GM12878 (cell line): Measurements from ENCODE around the gene UBE2I. TPM values are rescaled to one million over a fixed set of nuclear protein-coding genes. Genes with fewer than 3 reads are reported as not detected.

Source experiments
- ATAC-seq: fragments of 200-7000 bp; cut with Tn5 transposase; 3 replicates; pipeline ENCODE4 v1.9.1; 2020; ENCODE audit warnings: mild to moderate bottlenecking, moderate library complexity
- BruUV-seq: library from RNA; stranded (reverse); fragments of 400-500 nt; replicated peaks from 2 replicates; lab custom pipeline; 2021; lab: Mats Ljungman, UMichigan
- CTCF ChIA-PET: fragments of 300-600 bp; sonication (Branson Sonifier 250); formaldehyde crosslinking; extraction: SDS; loops from one replicate; lab custom pipeline; 2021; ENCODE audit warnings: inconsistent platforms; lab: Yijun Ruan, JAX
- POLR2A ChIA-PET: fragments of 350-600 bp; formaldehyde crosslinking; extraction: SDS; loops from one replicate; lab custom pipeline; 2021; ENCODE audit warnings: inconsistent platforms; lab: Charles Lee
- RAD21 ChIA-PET: fragments of 300-600 bp; sonication (Branson Sonifier 250); formaldehyde crosslinking; loops from one replicate; lab custom pipeline; 2023; ENCODE audit warnings: antibody characterized with exemption; ENCODE audit not compliant: unreplicated experiment; lab: Charles Lee
- SMC1A ChIA-PET: fragments of 300-600 bp; sonication (Branson Sonifier 250); formaldehyde crosslinking; loops from one replicate; lab custom pipeline; 2023; ENCODE audit not compliant: unreplicated experiment, uncharacterized antibody; lab: Charles Lee
- DNase-seq: peaks from one replicate; pipeline ENCODE4 v3.0.0-alpha.2; 2011; ENCODE audit warnings: low read depth, low spot score
- FAIRE-seq: peaks from 3 replicates; lab custom pipeline; 2011; peaks lifted over from hg19 to GRCh38; lab: Jason Lieb, UNC
- H2AFZ ChIP-seq: 2 replicates; pipeline ENCODE4 v1.6.0; 2011; ENCODE audit warnings: low read depth, low read length, control low read depth; ENCODE audit not compliant: control insufficient read depth
- H3K27ac ChIP-seq: 2 replicates; pipeline ENCODE4 v1.5.1; 2011; ENCODE audit warnings: control low read depth; ENCODE audit not compliant: control insufficient read depth, insufficient read depth
- H3K27me3 ChIP-seq, 2 experiments: replicated peaks in 1 of 2; 2 replicates each; pipeline versions ENCODE4 v1.6.0 to v1.6.1; 2011; ENCODE audit warnings: low read length in 1 of 2; ENCODE audit not compliant: control insufficient read depth in 2 of 2, insufficient read depth in 2 of 2
- H3K36me3 ChIP-seq, 2 experiments: 2 replicates each; pipeline ENCODE4 v1.5.1; 2011; ENCODE audit warnings: low read length in 1 of 2; ENCODE audit not compliant: control insufficient read depth in 2 of 2, insufficient read depth in 2 of 2
- H3K4me1 ChIP-seq: 2 replicates; pipeline ENCODE4 v1.6.1; 2011; ENCODE audit warnings: mild to moderate bottlenecking, low read length, moderate library complexity, mixed read lengths; ENCODE audit not compliant: control insufficient read depth, insufficient read depth
- H3K4me2 ChIP-seq: 2 replicates; pipeline ENCODE4 v1.6.0; 2011; ENCODE audit warnings: control low read depth; ENCODE audit not compliant: control insufficient read depth, insufficient read depth
- H3K4me3 ChIP-seq: fragments of 200-600 bp; sonication (generic); 2 replicates; pipeline ENCODE4 v1.5.1; 2016
- H3K79me2 ChIP-seq: 2 replicates; pipeline ENCODE4 v1.6.0; 2011; ENCODE audit warnings: low read length; ENCODE audit not compliant: control insufficient read depth, insufficient read depth
- H3K9ac ChIP-seq: 2 replicates; pipeline ENCODE4 v1.8.0; 2011; ENCODE audit warnings: low read length, control low read depth, mixed read lengths; ENCODE audit not compliant: control insufficient read depth, insufficient read depth
- H3K9me3 ChIP-seq: replicated peaks from 3 replicates; pipeline ENCODE4 v1.5.1; 2011; ENCODE audit warnings: mild to moderate bottlenecking, low read length; ENCODE audit not compliant: control insufficient read depth, insufficient read depth
- H4K20me1 ChIP-seq: 2 replicates; pipeline ENCODE4 v1.6.0; 2011; ENCODE audit not compliant: control insufficient read depth, insufficient read depth
- CHD1 ChIP-seq: IDR thresholded peaks from 2 replicates; pipeline ENCODE4 v1.6.1; 2012; ENCODE audit warnings: low read depth, low read length, improper control_type of control experiment
- CREM ChIP-seq: IDR thresholded peaks from 2 replicates; pipeline ENCODE4 v1.6.1; 2014; ENCODE audit warnings: antibody characterized with exemption, low read depth
- DPF2 ChIP-seq: fragments of 450-650 bp; IDR thresholded peaks from 2 replicates; pipeline ENCODE4 v1.6.1; 2017; ENCODE audit warnings: mild to moderate bottlenecking
- ETV6 ChIP-seq, 2 experiments: fragments of 450-650 bp in 1 of 2; IDR thresholded peaks in 1 of 2; conservative IDR thresholded peaks in 1 of 2; 2 replicates each; pipeline ENCODE4 v1.6.1; 2014; ENCODE audit warnings: antibody characterized with exemption in 1 of 2, borderline replicate concordance in 1 of 2, low read depth in 1 of 2, mild to moderate bottlenecking in 1 of 2, moderate library complexity in 1 of 2
- FOXK2 ChIP-seq: fragments of 450-650 bp; IDR thresholded peaks from 2 replicates; pipeline ENCODE4 v1.6.1; 2017; ENCODE audit warnings: mild to moderate bottlenecking, moderate library complexity
- HCFC1 ChIP-seq: fragments of 150-350 bp; IDR thresholded peaks from 2 replicates; pipeline ENCODE4 v1.6.1; 2014; ENCODE audit warnings: low read length
- IKZF1 ChIP-seq: fragments of 450-650 bp; conservative IDR thresholded peaks from 2 replicates; pipeline ENCODE4 v1.6.1; 2017; ENCODE audit warnings: antibody characterized with exemption, mild to moderate bottlenecking
- KAT2A ChIP-seq: conservative IDR thresholded peaks from 2 replicates; pipeline ENCODE4 v1.6.1; 2011; ENCODE audit warnings: low read depth, low read length; ENCODE audit not compliant: control insufficient read depth
- POLR2AphosphoS5 ChIP-seq: IDR thresholded peaks from 2 replicates; pipeline ENCODE4 v1.6.1; 2011; ENCODE audit warnings: mild to moderate bottlenecking, low read length, inconsistent platforms
- SMAD1 ChIP-seq: fragments of 450-650 bp; IDR thresholded peaks from 2 replicates; pipeline ENCODE4 v1.6.1; 2018; ENCODE audit warnings: mild to moderate bottlenecking, low read depth; ENCODE audit not compliant: partially characterized antibody
- SUZ12 ChIP-seq: fragments of 200-600 bp; sonication (generic); IDR thresholded peaks from one replicate; pipeline ENCODE4 v1.6.1; 2018; ENCODE audit warnings: antibody characterized with exemption, mild to moderate bottlenecking; ENCODE audit not compliant: unreplicated experiment
- ZBED1 ChIP-seq: IDR thresholded peaks from 2 replicates; pipeline ENCODE4 v1.6.1; 2016; ENCODE audit warnings: borderline replicate concordance
- ZZZ3 ChIP-seq: IDR thresholded peaks from 2 replicates; pipeline ENCODE4 v1.6.1; 2011; ENCODE audit warnings: low read depth; ENCODE audit not compliant: control insufficient read depth, insufficient read length
- WGBS: methylation state at CpG from one replicate; pipeline ENCODE4 v1.1.6; 2016; ENCODE audit warnings: low lambda C conversion rate; ENCODE audit not compliant: insufficient replicate concordance, insufficient coverage; ENCODE audit errors: missing lambda C conversion rate; 5-methylcytosine and 5-hydroxymethylcytosine counted together
- in situ Hi-C: fragments of 300-500 bp; cut with MboI; formaldehyde crosslinking; loops from 9 replicates; pipeline ENCODE4 v1.14.3; 2018; ENCODE audit warnings: mixed read lengths
- intact Hi-C: fragments of 100-400 bp; cut with micrococcal nuclease; formaldehyde crosslinking; loops from one replicate; pipeline ENCODE4 v1.14.2; 2022; ENCODE audit not compliant: unreplicated experiment
- polyA plus RNA-seq, 11 experiments: library from polyadenylated mRNA; depleted of rRNA in 4 of 11; unstranded in 6 of 11; stranded (reverse) in 5 of 11; fragments of >200 nt; fragmentation: Nextera tagmentation in 4 of 11; fragmentation: Illumina TruSeq in 1 of 11; extraction: Ambion mirVana in 4 of 11; extraction: Trizol in 1 of 11; gene quantifications; 1 replicate in 1 of 11; 2 replicates in 10 of 11; pipeline versions ENCODE4 v1.2.1 to v1.2.3, GENCODE V29; 2011 to 2016; ENCODE audit warnings: inconsistent platforms in 2 of 11, missing spikeins in 2 of 11, low read depth in 1 of 11
- total RNA-seq, 4 experiments: library from RNA; depleted of rRNA in 3 of 4; stranded (reverse); fragments of >200 nt in 3 of 4; fragmentation: Illumina TruSeq in 1 of 4; extraction: Trizol in 1 of 4; gene quantifications; 2 replicates each; pipeline versions ENCODE4 v1.2.1 to v1.2.3, GENCODE V29; 2013 to 2021
- TF ChIP-seq, protein P1 (sequence below): IDR thresholded peaks from 2 replicates; pipeline ENCODE4 v1.6.1; 2012; ENCODE audit warnings: low read depth, low read length, improper control_type of control experiment

Gene UBE2I
- total and polyA plus RNA-seq, 10 of the 15 experiments (the other 5 are each of a cell fraction or from before 2014, with no cell fraction given), result 47.5 to 243 (median 194) TPM

DNA sequence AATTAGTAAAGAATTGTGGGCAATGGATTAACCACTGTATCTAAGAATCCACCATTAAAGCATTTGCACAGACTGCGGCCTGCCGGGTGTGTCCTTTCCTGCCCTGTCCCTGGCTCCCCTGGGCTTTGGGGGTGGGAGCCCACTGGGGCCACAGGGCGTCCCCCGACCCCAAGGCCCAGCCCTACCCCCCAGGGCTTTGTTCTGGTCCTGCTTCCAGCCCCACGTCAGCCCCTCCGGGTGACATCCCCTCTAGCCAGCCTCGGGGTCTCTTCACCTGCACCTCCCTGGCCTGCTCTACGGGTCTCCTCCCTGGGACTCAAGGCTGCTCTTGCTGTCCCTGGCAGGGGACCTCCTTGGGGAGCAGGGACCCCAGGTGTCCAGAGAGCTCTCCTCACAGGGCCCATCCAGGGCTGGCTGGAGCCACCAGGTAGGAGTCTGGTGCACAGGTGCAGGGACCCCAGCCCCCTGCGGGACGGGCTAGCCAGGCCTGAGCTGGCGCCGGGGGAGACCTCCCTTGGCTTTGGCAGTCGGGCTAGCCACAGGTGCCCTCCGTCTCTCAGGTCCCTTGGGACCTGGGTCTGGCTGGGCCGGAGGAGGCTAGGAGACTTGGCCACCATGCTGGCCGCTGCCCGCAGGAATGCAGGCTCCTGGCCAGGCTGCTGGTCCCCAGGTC is 17.6 kb downstream of the UBE2I start:
- DNase-seq (no peak), FAIRE-seq (no peak), ATAC-seq (no peak)
- no peaks in the 10 kb centered on the region for H3K79me2 ChIP-seq
- SMC1A ChIA-PET, result no interaction called here
- no peak overlapping the region for H2AFZ ChIP-seq
- in situ Hi-C loops, result no loop called here
- H3K9ac ChIP-seq, result no peak overlapping the region
- no peak overlapping the region for H3K27ac ChIP-seq
- TF ChIP-seq KAT2A, result no peak
- no peak for TF ChIP-seq SUZ12
- no peak for TF ChIP-seq ZBED1
- no peak for TF ChIP-seq CHD1
- no peak for TF ChIP-seq IKZF1
- TF ChIP-seq DPF2, result no peak
- TF ChIP-seq POLR2AphosphoS5, result no peak
- no peak for TF ChIP-seq ZZZ3
- TF ChIP-seq ETV6 (conservative IDR thresholded peaks at IDR 0.05 in 1 of 2, IDR thresholded peaks at IDR 0.05 in 1 of 2; ENCODE audit: borderline replicate concordance in 1 of 2, low read depth in 1 of 2), result no peak
- TF ChIP-seq, protein P1, sequence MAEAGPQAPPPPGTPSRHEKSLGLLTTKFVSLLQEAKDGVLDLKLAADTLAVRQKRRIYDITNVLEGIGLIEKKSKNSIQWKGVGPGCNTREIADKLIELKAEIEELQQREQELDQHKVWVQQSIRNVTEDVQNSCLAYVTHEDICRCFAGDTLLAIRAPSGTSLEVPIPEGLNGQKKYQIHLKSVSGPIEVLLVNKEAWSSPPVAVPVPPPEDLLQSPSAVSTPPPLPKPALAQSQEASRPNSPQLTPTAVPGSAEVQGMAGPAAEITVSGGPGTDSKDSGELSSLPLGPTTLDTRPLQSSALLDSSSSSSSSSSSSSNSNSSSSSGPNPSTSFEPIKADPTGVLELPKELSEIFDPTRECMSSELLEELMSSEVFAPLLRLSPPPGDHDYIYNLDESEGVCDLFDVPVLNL, result no peak
- no peak for TF ChIP-seq FOXK2
- no peak for TF ChIP-seq CREM
- TF ChIP-seq HCFC1, result no peak
- TF ChIP-seq SMAD1, result no peak
- peaks cover 2% of the 10 kb centered on the region; the same call in 2 of the 3 replicates for H3K9me3 ChIP-seq
- peaks cover 0 to 3% of the 10 kb centered on the region in 2 experiments; a peak in 2 of 4 replicates for H3K27me3 ChIP-seq
- no TSS peak for BruUV-seq
- CTCF ChIA-PET, result no interaction called here
- peaks cover 11% of the 10 kb centered on the region; the same call in 1 of the 2 replicates for H3K4me1 ChIP-seq
- H4K20me1 ChIP-seq, result no peaks in the 10 kb centered on the region
- POLR2A ChIA-PET, result no interaction called here
- H3K36me3 ChIP-seq, result peaks cover 0 to 9% of the 10 kb centered on the region in 2 experiments; a peak in 3 of 4 replicates
- H3K4me2 ChIP-seq, result no peak overlapping the region
- 34% methylated on average over 16 of the region's 17 CpGs for WGBS
- intact Hi-C loops, result no loop called here
- RAD21 ChIA-PET, result interaction anchor here (0.7 kb wide), 1 partner anchor 16 kb away, joined by 3 read pairs; no protein-coding TSS in a partner anchor
- H3K4me3 ChIP-seq, result no peak overlapping the region
